Measurements from ENCODE around the gene USO1.

DNA sequence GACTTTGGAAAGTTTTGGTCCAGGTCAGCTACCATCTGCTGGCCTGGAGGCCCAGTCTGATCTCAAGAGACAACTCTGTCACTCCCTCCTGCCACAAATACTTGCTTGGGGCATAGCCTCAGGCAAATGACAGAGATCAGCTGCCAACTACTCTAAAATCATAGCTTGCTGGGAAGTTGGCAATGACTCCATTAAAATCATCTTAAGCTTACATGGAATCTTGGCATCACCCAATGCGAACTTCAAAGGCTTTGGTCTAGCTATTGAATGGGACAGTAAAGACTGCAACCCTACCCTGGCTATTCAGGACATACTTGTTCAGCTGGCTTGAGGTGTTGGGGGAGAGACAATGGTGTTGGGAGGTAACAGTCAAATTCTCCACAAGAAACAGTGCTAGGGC lies 7.0 kb upstream of the USO1 start:
- TF ChIP-seq, protein P1, sequence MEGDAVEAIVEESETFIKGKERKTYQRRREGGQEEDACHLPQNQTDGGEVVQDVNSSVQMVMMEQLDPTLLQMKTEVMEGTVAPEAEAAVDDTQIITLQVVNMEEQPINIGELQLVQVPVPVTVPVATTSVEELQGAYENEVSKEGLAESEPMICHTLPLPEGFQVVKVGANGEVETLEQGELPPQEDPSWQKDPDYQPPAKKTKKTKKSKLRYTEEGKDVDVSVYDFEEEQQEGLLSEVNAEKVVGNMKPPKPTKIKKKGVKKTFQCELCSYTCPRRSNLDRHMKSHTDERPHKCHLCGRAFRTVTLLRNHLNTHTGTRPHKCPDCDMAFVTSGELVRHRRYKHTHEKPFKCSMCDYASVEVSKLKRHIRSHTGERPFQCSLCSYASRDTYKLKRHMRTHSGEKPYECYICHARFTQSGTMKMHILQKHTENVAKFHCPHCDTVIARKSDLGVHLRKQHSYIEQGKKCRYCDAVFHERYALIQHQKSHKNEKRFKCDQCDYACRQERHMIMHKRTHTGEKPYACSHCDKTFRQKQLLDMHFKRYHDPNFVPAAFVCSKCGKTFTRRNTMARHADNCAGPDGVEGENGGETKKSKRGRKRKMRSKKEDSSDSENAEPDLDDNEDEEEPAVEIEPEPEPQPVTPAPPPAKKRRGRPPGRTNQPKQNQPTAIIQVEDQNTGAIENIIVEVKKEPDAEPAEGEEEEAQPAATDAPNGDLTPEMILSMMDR (IDR thresholded peaks at IDR 0.05): no peak
- no peak for TF ChIP-seq POLR2A (IDR thresholded peaks at IDR 0.05)

All from testis (tissue), 2 donors.